Measurements from ENCODE around the gene DNAJC6.

- TF ChIP-seq, protein P1, sequence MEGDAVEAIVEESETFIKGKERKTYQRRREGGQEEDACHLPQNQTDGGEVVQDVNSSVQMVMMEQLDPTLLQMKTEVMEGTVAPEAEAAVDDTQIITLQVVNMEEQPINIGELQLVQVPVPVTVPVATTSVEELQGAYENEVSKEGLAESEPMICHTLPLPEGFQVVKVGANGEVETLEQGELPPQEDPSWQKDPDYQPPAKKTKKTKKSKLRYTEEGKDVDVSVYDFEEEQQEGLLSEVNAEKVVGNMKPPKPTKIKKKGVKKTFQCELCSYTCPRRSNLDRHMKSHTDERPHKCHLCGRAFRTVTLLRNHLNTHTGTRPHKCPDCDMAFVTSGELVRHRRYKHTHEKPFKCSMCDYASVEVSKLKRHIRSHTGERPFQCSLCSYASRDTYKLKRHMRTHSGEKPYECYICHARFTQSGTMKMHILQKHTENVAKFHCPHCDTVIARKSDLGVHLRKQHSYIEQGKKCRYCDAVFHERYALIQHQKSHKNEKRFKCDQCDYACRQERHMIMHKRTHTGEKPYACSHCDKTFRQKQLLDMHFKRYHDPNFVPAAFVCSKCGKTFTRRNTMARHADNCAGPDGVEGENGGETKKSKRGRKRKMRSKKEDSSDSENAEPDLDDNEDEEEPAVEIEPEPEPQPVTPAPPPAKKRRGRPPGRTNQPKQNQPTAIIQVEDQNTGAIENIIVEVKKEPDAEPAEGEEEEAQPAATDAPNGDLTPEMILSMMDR (IDR thresholded peaks at IDR 0.05): no peak
- TF ChIP-seq RNF2 (IDR thresholded peaks at IDR 0.05; ENCODE audit: borderline replicate concordance, low read depth) (no peak), NFE2L2 (conservative IDR thresholded peaks at IDR 0.05; ENCODE audit: low read length) (no peak), POLR2A (IDR thresholded peaks at IDR 0.05; ENCODE audit: low read length) (no peak), JUN (IDR thresholded peaks at IDR 0.05) (no peak), MYC (IDR thresholded peaks at IDR 0.05; ENCODE audit: borderline replicate concordance, low read length) (no peak), RAD21 (conservative IDR thresholded peaks at IDR 0.05 in 1 of 2, IDR thresholded peaks at IDR 0.05 in 1 of 2) (no peak), FOSL2 (IDR thresholded peaks at IDR 0.05) (no peak), FOSL2 (CRISPR knock-in tag; IDR thresholded peaks at IDR 0.05) (no peak), ESRRA (IDR thresholded peaks at IDR 0.05; ENCODE audit: borderline replicate concordance, low read length) (no peak), FOXS1 (CRISPR knock-in tag; IDR thresholded peaks at IDR 0.05) (no peak)
- TF ChIP-seq, protein P2, sequence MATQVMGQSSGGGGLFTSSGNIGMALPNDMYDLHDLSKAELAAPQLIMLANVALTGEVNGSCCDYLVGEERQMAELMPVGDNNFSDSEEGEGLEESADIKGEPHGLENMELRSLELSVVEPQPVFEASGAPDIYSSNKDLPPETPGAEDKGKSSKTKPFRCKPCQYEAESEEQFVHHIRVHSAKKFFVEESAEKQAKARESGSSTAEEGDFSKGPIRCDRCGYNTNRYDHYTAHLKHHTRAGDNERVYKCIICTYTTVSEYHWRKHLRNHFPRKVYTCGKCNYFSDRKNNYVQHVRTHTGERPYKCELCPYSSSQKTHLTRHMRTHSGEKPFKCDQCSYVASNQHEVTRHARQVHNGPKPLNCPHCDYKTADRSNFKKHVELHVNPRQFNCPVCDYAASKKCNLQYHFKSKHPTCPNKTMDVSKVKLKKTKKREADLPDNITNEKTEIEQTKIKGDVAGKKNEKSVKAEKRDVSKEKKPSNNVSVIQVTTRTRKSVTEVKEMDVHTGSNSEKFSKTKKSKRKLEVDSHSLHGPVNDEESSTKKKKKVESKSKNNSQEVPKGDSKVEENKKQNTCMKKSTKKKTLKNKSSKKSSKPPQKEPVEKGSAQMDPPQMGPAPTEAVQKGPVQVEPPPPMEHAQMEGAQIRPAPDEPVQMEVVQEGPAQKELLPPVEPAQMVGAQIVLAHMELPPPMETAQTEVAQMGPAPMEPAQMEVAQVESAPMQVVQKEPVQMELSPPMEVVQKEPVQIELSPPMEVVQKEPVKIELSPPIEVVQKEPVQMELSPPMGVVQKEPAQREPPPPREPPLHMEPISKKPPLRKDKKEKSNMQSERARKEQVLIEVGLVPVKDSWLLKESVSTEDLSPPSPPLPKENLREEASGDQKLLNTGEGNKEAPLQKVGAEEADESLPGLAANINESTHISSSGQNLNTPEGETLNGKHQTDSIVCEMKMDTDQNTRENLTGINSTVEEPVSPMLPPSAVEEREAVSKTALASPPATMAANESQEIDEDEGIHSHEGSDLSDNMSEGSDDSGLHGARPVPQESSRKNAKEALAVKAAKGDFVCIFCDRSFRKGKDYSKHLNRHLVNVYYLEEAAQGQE (IDR thresholded peaks at IDR 0.05): no peak
Measured at GRCh38 chr1:65449214-65449823, 140.0 kb downstream of the DNAJC6 start.

All from A549 (cell line).